IMR-90 (cell line): ENCODE data around the gene MRTFA. TPM values are rescaled to one million over a fixed set of nuclear protein-coding genes. Genes with fewer than 3 reads are reported as not detected.

ENCODE experiments used
- ATAC-seq: fragments of 200-7000 bp; cut with Tn5 transposase; 2 replicates; pipeline ENCODE4 v1.9.1; 2020; ENCODE audit warnings: low read depth, mild to moderate bottlenecking, moderate library complexity
- BruUV-seq: library from RNA; stranded (reverse); fragments of 400-500 nt; replicated peaks from 2 replicates; lab custom pipeline; 2021; lab: Mats Ljungman, UMichigan
- CTCF ChIA-PET: fragments of 300-600 bp; formaldehyde crosslinking; extraction: SDS; loops from one replicate; lab custom pipeline; 2021; ENCODE audit warnings: antibody characterized with exemption; lab: Yijun Ruan, JAX
- POLR2A ChIA-PET: fragments of 300-600 bp; sonication (Branson Sonifier 250); formaldehyde crosslinking; loops from one replicate; lab custom pipeline; 2022; ENCODE audit warnings: antibody characterized with exemption; ENCODE audit not compliant: unreplicated experiment; lab: Charles Lee
- DNase-seq: peaks from one replicate; pipeline ENCODE4 v3.0.0; 2013
- H2AFZ ChIP-seq: replicated peaks from 2 replicates; pipeline ENCODE3; 2013; ENCODE audit warnings: low read length, mild to moderate bottlenecking; ENCODE audit not compliant: poor library complexity
- H2AK5ac ChIP-seq: 2 replicates; pipeline ENCODE4 v1.6.1; 2013; ENCODE audit warnings: low read depth, low read length, inconsistent platforms
- H2AK9ac ChIP-seq: replicated peaks from 2 replicates; pipeline ENCODE3; 2013; ENCODE audit warnings: mild to moderate bottlenecking, low read depth, low read length, moderate library complexity; ENCODE audit not compliant: poor library complexity
- H2BK120ac ChIP-seq: 2 replicates; pipeline ENCODE4 v1.6.1; 2013; ENCODE audit warnings: low read depth, low read length, inconsistent platforms
- H2BK15ac ChIP-seq: 3 replicates; pipeline ENCODE4 v1.6.1; 2013; ENCODE audit warnings: low read depth, low read length, inconsistent platforms
- H2BK20ac ChIP-seq: 2 replicates; pipeline ENCODE4 v1.6.1; 2013; ENCODE audit warnings: low read depth, mild to moderate bottlenecking, inconsistent platforms, low read length, moderate library complexity
- H2BK5ac ChIP-seq: 2 replicates; pipeline ENCODE4 v1.6.1; 2013; ENCODE audit warnings: mild to moderate bottlenecking, low read depth, low read length, inconsistent platforms; ENCODE audit not compliant: poor library complexity, severe bottlenecking
- H3K14ac ChIP-seq: replicated peaks from 2 replicates; pipeline ENCODE4 v1.6.1; 2013; ENCODE audit warnings: low read depth, low read length, inconsistent platforms
- H3K18ac ChIP-seq: 2 replicates; pipeline ENCODE4 v1.6.1; 2013; ENCODE audit warnings: low read depth, low read length, control low read depth
- H3K23ac ChIP-seq: 2 replicates; pipeline ENCODE4 v1.6.1; 2013; ENCODE audit warnings: low read depth, low read length, inconsistent platforms
- H3K27ac ChIP-seq: 2 replicates; pipeline ENCODE4 v1.5.1; 2013; ENCODE audit warnings: mild to moderate bottlenecking, control low read depth, low read length; ENCODE audit not compliant: insufficient read depth
- H3K27me3 ChIP-seq: 2 replicates; pipeline ENCODE4 v1.6.1; 2013; ENCODE audit warnings: low read length; ENCODE audit not compliant: control insufficient read depth, insufficient read depth
- H3K36me3 ChIP-seq: 2 replicates; pipeline ENCODE4 v1.6.1; 2013; ENCODE audit warnings: low read length, mixed read lengths; ENCODE audit not compliant: control insufficient read depth, insufficient read depth
- H3K4ac ChIP-seq: 2 replicates; pipeline ENCODE4 v1.6.1; 2013; ENCODE audit warnings: low read depth, low read length, inconsistent platforms
- H3K4me1 ChIP-seq: 2 replicates; pipeline ENCODE4 v1.6.1; 2013; ENCODE audit warnings: low read length, mixed read lengths; ENCODE audit not compliant: control insufficient read depth, insufficient read depth
- H3K4me2 ChIP-seq: 2 replicates; pipeline ENCODE4 v1.6.1; 2013; ENCODE audit warnings: low read depth, mild to moderate bottlenecking, control low read depth, low read length, moderate library complexity
- H3K4me3 ChIP-seq: 2 replicates; pipeline ENCODE4 v1.5.1; 2013; ENCODE audit warnings: low read depth, mild to moderate bottlenecking, control low read depth, low read length, moderate library complexity; ENCODE audit not compliant: insufficient read depth
- H3K56ac ChIP-seq: 2 replicates; pipeline ENCODE4 v1.6.1; 2013; ENCODE audit warnings: low read length, inconsistent platforms; ENCODE audit not compliant: insufficient read depth; ENCODE audit errors: extremely low read depth
- H3K79me1 ChIP-seq, 2 experiments: 2 replicates each; pipeline ENCODE4 v1.6.1; 2013; ENCODE audit warnings: low read length in 2 of 2, inconsistent platforms in 1 of 2, low read depth in 1 of 2
- H3K9ac ChIP-seq: 2 replicates; pipeline ENCODE4 v1.6.1; 2013; ENCODE audit warnings: low read depth, low read length, control low read depth
- H3K9me1 ChIP-seq: 2 replicates; pipeline ENCODE4 v1.6.1; 2013; ENCODE audit warnings: low read length, inconsistent platforms; ENCODE audit not compliant: insufficient read depth
- H3K9me3 ChIP-seq: 2 replicates; pipeline ENCODE4 v1.6.1; 2013; ENCODE audit warnings: low read length; ENCODE audit not compliant: control insufficient read depth, insufficient read depth
- H4K20me1 ChIP-seq: 2 replicates; pipeline ENCODE4 v1.6.1; 2013; ENCODE audit warnings: low read length, inconsistent platforms; ENCODE audit not compliant: insufficient read depth
- H4K5ac ChIP-seq: 2 replicates; pipeline ENCODE4 v1.6.1; 2013; ENCODE audit warnings: mild to moderate bottlenecking, low read depth, low read length, control low read depth
- H4K8ac ChIP-seq, 2 experiments: 2 replicates each; pipeline ENCODE4 v1.6.1; 2013; ENCODE audit warnings: low read depth in 2 of 2, low read length in 2 of 2, control low read depth in 1 of 2, inconsistent platforms in 1 of 2
- H4K91ac ChIP-seq: 2 replicates; pipeline ENCODE4 v1.6.1; 2013; ENCODE audit warnings: low read depth, low read length, inconsistent platforms; ENCODE audit not compliant: insufficient read depth
- BHLHE40 ChIP-seq: fragments of 150-350 bp; IDR thresholded peaks from 2 replicates; pipeline ENCODE4 v1.6.1; 2016; ENCODE audit warnings: mild to moderate bottlenecking, low read depth, low read length
- CEBPB ChIP-seq: IDR thresholded peaks from 2 replicates; pipeline ENCODE4 v1.6.1; 2012; ENCODE audit warnings: low read depth, low read length, improper control_type of control experiment
- ELK1 ChIP-seq: fragments of 150-350 bp; IDR thresholded peaks from 2 replicates; pipeline ENCODE4 v1.6.1; 2016; ENCODE audit warnings: low read depth, mild to moderate bottlenecking, low read length, moderate library complexity, borderline replicate concordance
- RAD21 ChIP-seq: IDR thresholded peaks from 2 replicates; pipeline ENCODE4 v1.6.1; 2012; ENCODE audit warnings: low read length, improper control_type of control experiment
- RFX5 ChIP-seq: IDR thresholded peaks from 2 replicates; pipeline ENCODE4 v1.8.0; 2012; ENCODE audit warnings: low read depth, mild to moderate bottlenecking, low read length, moderate library complexity
- USF2 ChIP-seq: fragments of 150-350 bp; IDR thresholded peaks from 2 replicates; pipeline ENCODE4 v1.6.1; 2017; ENCODE audit warnings: mild to moderate bottlenecking, antibody characterized with exemption, low read length, low read depth
- WGBS, 2 experiments: methylation state at CpG; one replicate each; pipeline versions ENCODE4 v1.1.5 to v1.1.7; 2013; ENCODE audit warnings: missing lambda C conversion rate in 2 of 2; ENCODE audit not compliant: insufficient read length in 1 of 2; ENCODE audit errors: extremely low coverage in 2 of 2; 5-methylcytosine and 5-hydroxymethylcytosine counted together
- dilution Hi-C: fragments of 300-500 bp; cut with HindIII; formaldehyde crosslinking; loops from one replicate; pipeline ENCODE4 v1.14.3; 2018; ENCODE audit warnings: low sequenced_read_pairs; ENCODE audit not compliant: unreplicated experiment
- in situ Hi-C: fragments of 300-500 bp; cut with MboI; formaldehyde crosslinking; loops from 3 replicates; pipeline ENCODE4 v1.14.3; 2019; ENCODE audit warnings: low sequenced_read_pairs, inconsistent platforms, mixed read lengths
- intact Hi-C: fragments of 100-400 bp; cut with micrococcal nuclease; formaldehyde crosslinking; loops from 2 replicates; pipeline ENCODE4 v1.10.0; 2022
- polyA plus RNA-seq, 3 experiments: library from polyadenylated mRNA; depleted of rRNA; stranded (reverse); fragments of >200 nt; gene quantifications; 2 replicates each; pipeline ENCODE4 v1.2.3, GENCODE V29; 2012; ENCODE audit warnings: low replicate concordance in 1 of 3
- total RNA-seq: library from RNA; depleted of rRNA; stranded (reverse); fragments of >200 nt; gene quantifications from 2 replicates; pipeline ENCODE4 v1.2.3, GENCODE V29; 2012

Gene MRTFA
- total and polyA plus RNA-seq, 2 of the 4 experiments (the other 2 are of a cell fraction): 12.5 to 17.2 TPM

- no peak overlapping the region for H4K5ac ChIP-seq
- H3K79me1 ChIP-seq: peaks cover 11 to 85% of the 10 kb centered on the region in 2 experiments; a peak in 3 of 4 replicates
- DNase-seq (peak; percentile 78), ATAC-seq (peak; percentile 83)
- H2AFZ ChIP-seq: no peak overlapping the region
- no peak overlapping the region; the same call in 1 of the 2 replicates for H3K56ac ChIP-seq
- peak overlapping the region; percentile 43 for H2BK5ac ChIP-seq
- intact Hi-C loops (no loop called here), in situ Hi-C loops (no loop called here), dilution Hi-C loops (no loop called here)
- peak overlapping the region; percentile 52; the same call in 1 of the 2 replicates for H3K4me2 ChIP-seq
- peak overlapping the region; percentile 43; the same call in 1 of the 2 replicates for H3K4ac ChIP-seq
- 0 out of 2 replicates have a peak overlapping the region, but pooled peaks have one; percentile 18 for H3K27ac ChIP-seq
- POLR2A ChIA-PET: no interaction called here
- no peak overlapping the region for H2BK15ac ChIP-seq
- BruUV-seq: no TSS peak
- no peak overlapping the region for H3K4me3 ChIP-seq
- H2AK5ac ChIP-seq: no peak overlapping the region
- peak overlapping the region; percentile 77; the same call in 1 of the 2 replicates for H3K14ac ChIP-seq
- CTCF ChIA-PET: no interaction called here
- no peaks in the 10 kb centered on the region for H3K9me3 ChIP-seq
- no peaks in the 10 kb centered on the region for H3K27me3 ChIP-seq
- peak overlapping the region; percentile 16; the same call in 1 of the 2 replicates for H3K18ac ChIP-seq
- no peak overlapping the region for H4K8ac ChIP-seq
- TF ChIP-seq BHLHE40: no peak
- TF ChIP-seq CEBPB: peak; percentile 17; the same call in 1 of the 2 replicates
- TF ChIP-seq RAD21: no peak
- no peak for TF ChIP-seq USF2
- TF ChIP-seq ELK1: no peak
- TF ChIP-seq RFX5: no peak
- H4K20me1 ChIP-seq: peaks cover 81% of the 10 kb centered on the region
- H3K9me1 ChIP-seq: peaks cover 18% of the 10 kb centered on the region
- WGBS, 2 experiments: 67% methylated on average over 1 of the region's 4 CpGs; no CpG with 5 or more reads in 1 of the 2 experiments
- no peaks in the 10 kb centered on the region for H3K36me3 ChIP-seq
- no peak overlapping the region for H4K91ac ChIP-seq
- H2BK20ac ChIP-seq: no peak overlapping the region; the same call in 1 of the 2 replicates
- H2BK120ac ChIP-seq: no peak overlapping the region
- peak overlapping the region; percentile 49; the same call in 1 of the 2 replicates for H3K9ac ChIP-seq
- H2AK9ac ChIP-seq: no peak overlapping the region
- H3K4me1 ChIP-seq: peaks cover 17% of the 10 kb centered on the region
- peak overlapping the region; percentile 34 for H3K23ac ChIP-seq
Measured at GRCh38 chr22:40603088-40603605, 33.4 kb downstream of the MRTFA start.
